NT2/D1 (cell line): ENCODE measurements around the gene RASAL1.

Experiments
- YY1 ChIP-seq: IDR thresholded peaks from 2 replicates; pipeline ENCODE4 v1.6.1; 2011; ENCODE audit not compliant: insufficient read length, insufficient read depth
- ZNF274 ChIP-seq: IDR thresholded peaks from 2 replicates; pipeline ENCODE4 v1.6.1; 2011; ENCODE audit warnings: mild to moderate bottlenecking, low read depth, low read length

DNA sequence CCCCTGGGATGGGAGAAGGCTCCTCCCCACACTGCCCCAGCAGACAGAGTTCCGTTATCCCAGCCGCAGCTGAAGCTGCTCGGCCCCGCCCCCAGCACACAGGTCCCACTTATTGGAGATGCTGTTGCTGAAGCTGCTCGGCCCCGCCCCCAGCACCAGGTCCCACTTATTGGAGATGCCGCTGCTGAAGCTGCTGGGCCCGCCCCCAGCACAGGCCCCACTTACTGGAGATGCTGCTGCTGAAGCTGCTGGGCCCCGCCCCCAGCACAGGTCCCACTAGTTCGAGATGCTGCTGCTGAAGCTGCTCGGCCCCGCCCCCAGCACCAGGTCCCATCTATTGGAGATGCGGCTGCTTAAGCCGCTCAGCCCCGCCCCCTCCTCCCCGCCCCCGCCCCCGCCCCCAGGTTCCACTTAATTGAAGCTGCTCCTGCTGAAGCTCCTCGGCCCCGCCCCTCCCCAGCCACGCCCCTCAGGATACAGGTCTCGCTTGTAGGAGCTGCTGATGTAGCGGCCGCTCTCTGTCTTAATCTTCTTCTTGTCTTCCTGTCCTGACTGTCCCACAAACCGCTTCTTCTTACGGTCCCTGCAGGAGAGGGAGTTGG is 26.0 kb upstream of the RASAL1 start:
- TF ChIP-seq YY1 (no peak), ZNF274 (no peak)
